ENCODE measurements around the gene OGA.

OGA gene

GRCh38 chr10:101818119-101818871 lies at the start of gene OGA:
OGA (minus strand) TSS chr10:101818444; CDS start chr10:101818022, 422 bp downstream.
- DNase-seq = peak; percentile 99

GRCh38 chr10:101867931-101868330 lies 49.7 kb upstream of the OGA start:
- DNase-seq = no peak

- DNase-seq = no peak
Measured at GRCh38 chr10:101859530-101859929, 41.3 kb upstream of the OGA start.

GRCh38 chr10:101858723-101859500 lies 40.7 kb upstream of the OGA start:
- no peak for DNase-seq

- DNase-seq = no peak
Measured at GRCh38 chr10:101857802-101858476, 39.7 kb upstream of the OGA start.

GRCh38 chr10:101856626-101857025 lies 38.4 kb upstream of the OGA start:
- no peak for DNase-seq

GRCh38 chr10:101851411-101852116 lies 33.3 kb upstream of the OGA start:
- DNase-seq = no peak

GRCh38 chr10:101850749-101851148 lies 32.5 kb upstream of the OGA start:
- no peak for DNase-seq

- DNase-seq = no peak
Measured at GRCh38 chr10:101848894-101849351, 30.7 kb upstream of the OGA start.

GRCh38 chr10:101848408-101848807 lies 30.2 kb upstream of the OGA start:
- DNase-seq = no peak

- DNase-seq = no peak
Measured at GRCh38 chr10:101845893-101846292, 27.6 kb upstream of the OGA start.

GRCh38 chr10:101843032-101844021 lies 25.1 kb upstream of the OGA start, which contains the start of gene KCNIP2:
KCNIP2 (minus strand) TSS chr10:101843800; CDS start chr10:101843568, 232 bp downstream.
- no peak for DNase-seq

- no peak for DNase-seq
Measured at GRCh38 chr10:101841826-101842225, 23.6 kb upstream of the OGA start.

- DNase-seq = peak; percentile 58
Measured at GRCh38 chr10:101840741-101841453, 22.7 kb upstream of the OGA start.

GRCh38 chr10:101840102-101840684 lies 21.9 kb upstream of the OGA start:
- peak; percentile 39 for DNase-seq

GRCh38 chr10:101839416-101840063 lies 21.3 kb upstream of the OGA start:
- DNase-seq = peak; percentile 55

- DNase-seq = no peak
Measured at GRCh38 chr10:101839002-101839401, 20.8 kb upstream of the OGA start.

GRCh38 chr10:101838416-101838970 lies 20.2 kb upstream of the OGA start:
- DNase-seq = no peak

- no peak for DNase-seq
Measured at GRCh38 chr10:101837748-101838147, 19.5 kb upstream of the OGA start.

All from NCI-H226 (cell line).